GM23338 (cell line): ENCODE data around the gene HEBP1. TPM values are rescaled to one million over a fixed set of nuclear protein-coding genes. Genes with fewer than 3 reads are reported as not detected.

Source experiments
- ATAC-seq: fragments of 200-7000 bp; cut with Tn5 transposase; 3 replicates; pipeline ENCODE4 v1.9.1; 2020
- DNase-seq: peaks from one replicate; pipeline ENCODE4 v3.0.0-alpha.2; 2015; ENCODE audit warnings: low spot score
- H2AFZ ChIP-seq: fragments of 200-600 bp; sonication (generic); 2 replicates; pipeline ENCODE4 v1.8.0; 2016; ENCODE audit warnings: antibody characterized with exemption, mild to moderate bottlenecking, moderate library complexity
- H3F3A ChIP-seq: fragments of 200-600 bp; sonication (generic); replicated peaks from 2 replicates; pipeline ENCODE4 v1.8.0; 2017; ENCODE audit warnings: antibody characterized with exemption, mixed run types, low read depth
- H3K27ac ChIP-seq: fragments of 200-600 bp; sonication (generic); 2 replicates; pipeline ENCODE4 v1.6.1; 2016; ENCODE audit warnings: low read depth
- H3K27me3 ChIP-seq: fragments of 200-600 bp; sonication (generic); 2 replicates; pipeline ENCODE4 v1.8.0; 2016; ENCODE audit warnings: mild to moderate bottlenecking, mixed run types, moderate library complexity; ENCODE audit not compliant: insufficient read depth
- H3K36me3 ChIP-seq: fragments of 200-600 bp; sonication (generic); 2 replicates; pipeline ENCODE4 v1.8.0; 2016; ENCODE audit warnings: mild to moderate bottlenecking; ENCODE audit not compliant: insufficient read depth
- H3K4me1 ChIP-seq: fragments of 200-600 bp; sonication (generic); 2 replicates; pipeline ENCODE4 v1.8.0; 2016; ENCODE audit warnings: mild to moderate bottlenecking, moderate library complexity; ENCODE audit not compliant: insufficient read depth
- H3K4me2 ChIP-seq: fragments of 200-600 bp; sonication (generic); 2 replicates; pipeline ENCODE4 v1.7.1; 2017; ENCODE audit warnings: mixed run types
- H3K4me3 ChIP-seq: fragments of 200-600 bp; sonication (generic); 2 replicates; pipeline ENCODE4 v1.6.1; 2016; ENCODE audit warnings: mixed run types
- H3K79me2 ChIP-seq: fragments of 200-600 bp; sonication (generic); replicated peaks from 2 replicates; pipeline ENCODE4 v1.8.0; 2017; ENCODE audit warnings: mild to moderate bottlenecking; ENCODE audit not compliant: insufficient read depth
- H3K9me2 ChIP-seq: fragments of 200-600 bp; sonication (generic); 2 replicates; pipeline ENCODE4 v1.8.0; 2017; ENCODE audit not compliant: insufficient read depth
- H4K20me1 ChIP-seq: fragments of 200-600 bp; sonication (generic); replicated peaks from 2 replicates; pipeline ENCODE4 v1.8.0; 2017; ENCODE audit warnings: mild to moderate bottlenecking; ENCODE audit not compliant: insufficient read depth
- H3K27ac Mint-ChIP-seq: 2 replicates; pipeline ENCODE4 v1.8.0; 2020; ENCODE audit warnings: inconsistent platforms, mild to moderate bottlenecking, moderate library complexity, mixed read lengths
- H3K27me3 Mint-ChIP-seq: 3 replicates; pipeline ENCODE4 v1.8.0; 2022; ENCODE audit warnings: low read depth, mild to moderate bottlenecking, moderate library complexity, mixed read lengths, inconsistent platforms; ENCODE audit not compliant: insufficient read depth, poor library complexity
- H3K36me3 Mint-ChIP-seq: 3 replicates; pipeline ENCODE4 v1.8.0; 2021; ENCODE audit warnings: low read depth, mild to moderate bottlenecking, inconsistent platforms, moderate library complexity, mixed read lengths
- H3K4me1 Mint-ChIP-seq: 3 replicates; pipeline ENCODE4 v1.8.0; 2020; ENCODE audit warnings: mild to moderate bottlenecking, inconsistent platforms, mixed read lengths
- H3K4me3 Mint-ChIP-seq: 3 replicates; pipeline ENCODE4 v1.8.0; 2021; ENCODE audit warnings: moderate library complexity, mild to moderate bottlenecking, inconsistent platforms, mixed read lengths
- H3K9me3 Mint-ChIP-seq: 3 replicates; pipeline ENCODE4 v1.8.0; 2020; ENCODE audit warnings: moderate library complexity, mild to moderate bottlenecking, inconsistent platforms, mixed read lengths
- EZH2 ChIP-seq: fragments of 200-600 bp; sonication (generic); IDR thresholded peaks from one replicate; pipeline ENCODE4 v1.8.0; 2017; ENCODE audit warnings: antibody characterized with exemption, mild to moderate bottlenecking, low read depth; ENCODE audit not compliant: unreplicated experiment
- EZH2phosphoT487 ChIP-seq: fragments of 200-600 bp; sonication (generic); IDR thresholded peaks from one replicate; pipeline ENCODE4 v1.8.1; 2018; ENCODE audit warnings: antibody characterized with exemption; ENCODE audit not compliant: unreplicated experiment
- JUNB ChIP-seq: IDR thresholded peaks from one replicate; pipeline ENCODE4 v1.6.1; 2016; ENCODE audit warnings: antibody characterized with exemption; ENCODE audit not compliant: unreplicated experiment
- POLR2AphosphoS5 ChIP-seq: IDR thresholded peaks from 2 replicates; pipeline ENCODE4 v1.6.1; 2016; ENCODE audit warnings: antibody characterized with exemption, low read depth
- STAT1 ChIP-seq: IDR thresholded peaks from one replicate; pipeline ENCODE4 v1.6.1; 2016; ENCODE audit warnings: antibody characterized with exemption; ENCODE audit not compliant: unreplicated experiment
- ZNF114 ChIP-seq: fragments of 250-450 bp; sonication (Bioruptor Pico); IDR thresholded peaks from 2 replicates; pipeline ENCODE4 v1.5.0; 2020; ENCODE audit warnings: mild to moderate bottlenecking, moderate library complexity
- ZNF331 ChIP-seq: fragments of 250-450 bp; sonication (Bioruptor Pico); IDR thresholded peaks from 2 replicates; pipeline ENCODE4 v1.5.0; 2020; ENCODE audit warnings: low read depth, mild to moderate bottlenecking, moderate library complexity
- polyA plus RNA-seq: library from polyadenylated mRNA; unstranded; fragments of >200 nt; fragmentation: Nextera tagmentation; extraction: Ambion mirVana; gene quantifications from 2 replicates; pipeline ENCODE4 v1.2.1, GENCODE V29; 2016
- total RNA-seq: library from RNA; depleted of rRNA; stranded (reverse); fragments of >200 nt; shearing (Covaris generic); gene quantifications from 2 replicates; pipeline ENCODE4 v1.2.3, GENCODE V29; 2014
- TF ChIP-seq, protein P1 (sequence below): IDR thresholded peaks from one replicate; pipeline ENCODE4 v1.6.1; 2018; ENCODE audit warnings: antibody characterized with exemption; ENCODE audit not compliant: unreplicated experiment
- TF ChIP-seq, protein P2 (sequence below): IDR thresholded peaks from 2 replicates; pipeline ENCODE4 v1.6.1; 2016; ENCODE audit warnings: antibody characterized with exemption
- TF ChIP-seq, protein P3 (sequence below), 2 experiments: fragments of 200-600 bp in 1 of 2; sonication (generic) in 1 of 2; conservative IDR thresholded peaks; 2 replicates each; pipeline versions ENCODE4 v1.5.1 to v1.6.1; 2016 to 2017; ENCODE audit warnings: antibody characterized with exemption in 2 of 2, low read depth in 2 of 2, mild to moderate bottlenecking in 2 of 2, moderate library complexity in 1 of 2

The HEBP1 gene
- total and polyA plus RNA-seq, 2 experiments from 2014 or later = 25.2 to 45.1 TPM

DNA sequence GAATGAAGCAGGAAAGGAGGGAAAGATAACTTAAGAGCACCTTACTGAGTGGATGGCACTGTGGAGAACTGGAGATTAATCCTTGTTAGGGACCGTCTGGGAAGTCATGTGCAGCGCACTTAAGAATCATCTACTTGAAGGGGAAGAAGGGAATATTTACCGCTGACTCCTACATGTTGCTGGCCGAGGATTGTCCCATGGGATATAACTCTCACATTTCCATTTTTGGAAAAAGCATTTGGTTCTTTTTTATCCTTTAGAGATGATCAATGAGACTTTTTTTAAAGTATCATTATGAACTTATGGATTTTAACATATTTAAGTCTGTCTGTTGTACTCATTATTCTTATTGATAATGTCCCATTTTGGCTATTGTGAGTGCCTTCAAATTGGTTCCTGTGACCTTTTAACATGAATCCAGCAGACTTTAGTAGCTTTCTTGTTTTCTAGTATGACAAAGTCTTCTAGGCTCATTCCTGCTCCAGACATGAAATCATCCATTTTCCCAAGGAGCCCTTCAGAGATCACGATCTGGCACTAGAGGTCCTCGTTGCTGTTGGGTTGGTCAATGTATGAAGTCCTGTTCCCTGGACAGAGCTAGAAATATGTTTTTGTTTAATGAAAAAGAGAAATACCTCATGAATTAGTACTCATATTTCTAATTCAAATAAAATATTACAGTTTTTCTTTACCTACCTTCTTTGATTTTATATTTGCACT lies 23.9 kb upstream of the HEBP1 start:
- no peak overlapping the region for H3K27ac Mint-ChIP-seq
- no peaks in the 10 kb centered on the region for H3K27me3 ChIP-seq
- peaks cover 15% of the 10 kb centered on the region for H3K4me1 Mint-ChIP-seq
- H3K4me3 Mint-ChIP-seq = no peak overlapping the region
- H3K4me2 ChIP-seq = no peak overlapping the region
- no peaks in the 10 kb centered on the region for H3K9me2 ChIP-seq
- ATAC-seq (peak; percentile 77), DNase-seq (peak; percentile 62)
- TF ChIP-seq ZNF114 (no peak), EZH2 (no peak), EZH2phosphoT487 (no peak), STAT1 (no peak), POLR2AphosphoS5 (no peak)
- TF ChIP-seq, protein P1, sequence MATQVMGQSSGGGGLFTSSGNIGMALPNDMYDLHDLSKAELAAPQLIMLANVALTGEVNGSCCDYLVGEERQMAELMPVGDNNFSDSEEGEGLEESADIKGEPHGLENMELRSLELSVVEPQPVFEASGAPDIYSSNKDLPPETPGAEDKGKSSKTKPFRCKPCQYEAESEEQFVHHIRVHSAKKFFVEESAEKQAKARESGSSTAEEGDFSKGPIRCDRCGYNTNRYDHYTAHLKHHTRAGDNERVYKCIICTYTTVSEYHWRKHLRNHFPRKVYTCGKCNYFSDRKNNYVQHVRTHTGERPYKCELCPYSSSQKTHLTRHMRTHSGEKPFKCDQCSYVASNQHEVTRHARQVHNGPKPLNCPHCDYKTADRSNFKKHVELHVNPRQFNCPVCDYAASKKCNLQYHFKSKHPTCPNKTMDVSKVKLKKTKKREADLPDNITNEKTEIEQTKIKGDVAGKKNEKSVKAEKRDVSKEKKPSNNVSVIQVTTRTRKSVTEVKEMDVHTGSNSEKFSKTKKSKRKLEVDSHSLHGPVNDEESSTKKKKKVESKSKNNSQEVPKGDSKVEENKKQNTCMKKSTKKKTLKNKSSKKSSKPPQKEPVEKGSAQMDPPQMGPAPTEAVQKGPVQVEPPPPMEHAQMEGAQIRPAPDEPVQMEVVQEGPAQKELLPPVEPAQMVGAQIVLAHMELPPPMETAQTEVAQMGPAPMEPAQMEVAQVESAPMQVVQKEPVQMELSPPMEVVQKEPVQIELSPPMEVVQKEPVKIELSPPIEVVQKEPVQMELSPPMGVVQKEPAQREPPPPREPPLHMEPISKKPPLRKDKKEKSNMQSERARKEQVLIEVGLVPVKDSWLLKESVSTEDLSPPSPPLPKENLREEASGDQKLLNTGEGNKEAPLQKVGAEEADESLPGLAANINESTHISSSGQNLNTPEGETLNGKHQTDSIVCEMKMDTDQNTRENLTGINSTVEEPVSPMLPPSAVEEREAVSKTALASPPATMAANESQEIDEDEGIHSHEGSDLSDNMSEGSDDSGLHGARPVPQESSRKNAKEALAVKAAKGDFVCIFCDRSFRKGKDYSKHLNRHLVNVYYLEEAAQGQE = no peak
- TF ChIP-seq, protein P2, sequence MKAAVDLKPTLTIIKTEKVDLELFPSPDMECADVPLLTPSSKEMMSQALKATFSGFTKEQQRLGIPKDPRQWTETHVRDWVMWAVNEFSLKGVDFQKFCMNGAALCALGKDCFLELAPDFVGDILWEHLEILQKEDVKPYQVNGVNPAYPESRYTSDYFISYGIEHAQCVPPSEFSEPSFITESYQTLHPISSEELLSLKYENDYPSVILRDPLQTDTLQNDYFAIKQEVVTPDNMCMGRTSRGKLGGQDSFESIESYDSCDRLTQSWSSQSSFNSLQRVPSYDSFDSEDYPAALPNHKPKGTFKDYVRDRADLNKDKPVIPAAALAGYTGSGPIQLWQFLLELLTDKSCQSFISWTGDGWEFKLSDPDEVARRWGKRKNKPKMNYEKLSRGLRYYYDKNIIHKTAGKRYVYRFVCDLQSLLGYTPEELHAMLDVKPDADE = no peak
- TF ChIP-seq, protein P3, sequence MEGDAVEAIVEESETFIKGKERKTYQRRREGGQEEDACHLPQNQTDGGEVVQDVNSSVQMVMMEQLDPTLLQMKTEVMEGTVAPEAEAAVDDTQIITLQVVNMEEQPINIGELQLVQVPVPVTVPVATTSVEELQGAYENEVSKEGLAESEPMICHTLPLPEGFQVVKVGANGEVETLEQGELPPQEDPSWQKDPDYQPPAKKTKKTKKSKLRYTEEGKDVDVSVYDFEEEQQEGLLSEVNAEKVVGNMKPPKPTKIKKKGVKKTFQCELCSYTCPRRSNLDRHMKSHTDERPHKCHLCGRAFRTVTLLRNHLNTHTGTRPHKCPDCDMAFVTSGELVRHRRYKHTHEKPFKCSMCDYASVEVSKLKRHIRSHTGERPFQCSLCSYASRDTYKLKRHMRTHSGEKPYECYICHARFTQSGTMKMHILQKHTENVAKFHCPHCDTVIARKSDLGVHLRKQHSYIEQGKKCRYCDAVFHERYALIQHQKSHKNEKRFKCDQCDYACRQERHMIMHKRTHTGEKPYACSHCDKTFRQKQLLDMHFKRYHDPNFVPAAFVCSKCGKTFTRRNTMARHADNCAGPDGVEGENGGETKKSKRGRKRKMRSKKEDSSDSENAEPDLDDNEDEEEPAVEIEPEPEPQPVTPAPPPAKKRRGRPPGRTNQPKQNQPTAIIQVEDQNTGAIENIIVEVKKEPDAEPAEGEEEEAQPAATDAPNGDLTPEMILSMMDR (conservative IDR thresholded peaks at IDR 0.05; ENCODE audit: low read depth in 2 of 2) = peak; percentile 67 to 81
- no peaks in the 10 kb centered on the region for H3K79me2 ChIP-seq
- no peaks in the 10 kb centered on the region for H3K27me3 Mint-ChIP-seq
- H3K36me3 ChIP-seq = no peaks in the 10 kb centered on the region
- no peak overlapping the region for H3K4me3 ChIP-seq
- H3K36me3 Mint-ChIP-seq = no peaks in the 10 kb centered on the region
- H3K4me1 ChIP-seq = no peaks in the 10 kb centered on the region
- H3K27ac ChIP-seq = no peak overlapping the region
- H3K9me3 Mint-ChIP-seq = no peaks in the 10 kb centered on the region
- no peaks in the 10 kb centered on the region for H4K20me1 ChIP-seq
- no peaks in the 10 kb centered on the region for H3F3A ChIP-seq
- H2AFZ ChIP-seq = no peak overlapping the region

DNA sequence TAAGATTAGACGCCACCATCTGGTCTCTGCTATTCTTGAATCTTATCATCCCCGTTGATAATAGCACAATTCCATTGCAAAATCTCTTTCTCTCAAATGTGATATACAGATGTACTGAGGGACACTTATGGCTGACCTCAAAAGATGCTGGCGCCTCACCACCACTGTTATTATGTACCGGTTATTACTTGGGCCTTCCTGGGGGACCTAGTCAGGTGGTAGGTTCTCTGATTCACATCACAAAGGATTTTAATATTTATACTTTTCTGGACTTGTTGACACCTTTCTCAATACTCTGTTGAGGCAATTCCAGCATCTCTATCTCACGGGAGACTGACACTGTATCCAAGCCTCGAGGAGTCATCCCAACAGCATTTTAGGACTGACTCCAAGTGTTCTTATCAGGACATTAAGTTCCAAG lies 22.8 kb upstream of the HEBP1 start:
- Mint-ChIP-seq H3K27me3 (no peaks in the 10 kb centered on the region), H3K27ac (no peak overlapping the region), H3K4me3 (no peak overlapping the region), H3K36me3 (no peaks in the 10 kb centered on the region), H3K9me3 (no peaks in the 10 kb centered on the region), H3K4me1 (peaks cover 12% of the 10 kb centered on the region)
- H3K4me1 ChIP-seq = no peaks in the 10 kb centered on the region
- no peaks in the 10 kb centered on the region for H3K79me2 ChIP-seq
- no peak for DNase-seq
- no peak overlapping the region for H3K27ac ChIP-seq
- H3K36me3 ChIP-seq = no peaks in the 10 kb centered on the region
- H3K27me3 ChIP-seq = no peaks in the 10 kb centered on the region
- no peak overlapping the region for H3K4me2 ChIP-seq
- no peak overlapping the region for H3K4me3 ChIP-seq
- H3K9me2 ChIP-seq = no peaks in the 10 kb centered on the region
- H4K20me1 ChIP-seq = no peaks in the 10 kb centered on the region
- H3F3A ChIP-seq = no peaks in the 10 kb centered on the region
- no peak for ATAC-seq
- H2AFZ ChIP-seq = no peak overlapping the region
- TF ChIP-seq ZNF114 (no peak), ZNF331 (no peak), JUNB (no peak), POLR2AphosphoS5 (no peak)
- TF ChIP-seq, protein P3 (conservative IDR thresholded peaks at IDR 0.05; ENCODE audit: low read depth in 2 of 2) = no peak
